Cardiac fibroblast (primary cell): ENCODE data around the gene DDX24.
A peak's percentile ranks its signal among the peaks of the same experiment; 100 is the strongest.

ENCODE experiments used
- DNase-seq, 2 donors: peaks; one replicate each; pipeline versions ENCODE4 v3.0.0 to v3.0.0-alpha.2; 2010; ENCODE audit warnings: low read depth in 2 of 2
- H3K4me3 ChIP-seq, 2 donors: replicated peaks in 1 of 2; 1 replicate in 1 of 2; 2 replicates in 1 of 2; pipeline ENCODE4 v1.5.1; 2011; ENCODE audit warnings: low read depth in 2 of 2, low read length in 2 of 2, mild to moderate bottlenecking in 2 of 2, moderate library complexity in 1 of 2
- CTCF ChIP-seq: IDR thresholded peaks from one replicate; pipeline ENCODE4 v1.5.1; 2011; ENCODE audit warnings: low read depth, mild to moderate bottlenecking, low read length, inconsistent platforms

Gene DDX24

GRCh38 chr14:94121485-94121884, 40.5 kb upstream of the DDX24 start:
- no peak for TF ChIP-seq CTCF
- no peak overlapping the region for H3K4me3 ChIP-seq
- DNase-seq, result no peak

DNA sequence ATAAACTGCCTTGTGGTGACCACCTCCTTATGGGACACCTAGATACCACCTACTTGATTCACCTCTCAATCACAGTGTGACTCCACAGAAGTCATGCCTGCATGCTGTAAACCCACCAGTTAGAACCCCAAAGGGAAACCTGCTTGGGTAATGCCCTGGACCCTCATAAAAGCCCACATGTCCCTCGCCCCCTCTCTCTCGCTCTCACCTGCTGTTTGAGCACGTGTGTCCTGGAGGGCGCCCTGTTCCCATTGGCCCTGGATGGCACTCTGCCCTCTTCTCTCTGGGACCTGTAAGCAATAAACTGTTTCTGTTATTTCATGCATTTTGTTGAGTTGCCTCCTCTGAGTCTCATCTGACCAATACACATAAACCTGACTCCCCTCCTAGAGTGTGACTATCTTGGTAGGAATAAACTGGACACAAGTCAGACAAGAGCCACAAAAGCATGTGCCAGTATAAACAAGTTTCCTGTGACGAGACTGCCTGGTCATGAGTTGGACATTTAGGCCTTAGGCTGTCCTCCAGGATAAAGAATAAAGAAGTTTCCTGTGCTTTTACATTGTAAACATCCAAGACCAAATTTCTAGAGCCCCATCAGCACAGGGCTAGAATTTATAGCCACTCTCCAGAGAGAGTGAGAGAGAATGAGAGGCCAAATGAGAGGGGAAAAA, 39.8 kb upstream of the DDX24 start:
- peak; percentile 22 to 87 for DNase-seq
- no peak for TF ChIP-seq CTCF
- no peak overlapping the region for H3K4me3 ChIP-seq

DNA sequence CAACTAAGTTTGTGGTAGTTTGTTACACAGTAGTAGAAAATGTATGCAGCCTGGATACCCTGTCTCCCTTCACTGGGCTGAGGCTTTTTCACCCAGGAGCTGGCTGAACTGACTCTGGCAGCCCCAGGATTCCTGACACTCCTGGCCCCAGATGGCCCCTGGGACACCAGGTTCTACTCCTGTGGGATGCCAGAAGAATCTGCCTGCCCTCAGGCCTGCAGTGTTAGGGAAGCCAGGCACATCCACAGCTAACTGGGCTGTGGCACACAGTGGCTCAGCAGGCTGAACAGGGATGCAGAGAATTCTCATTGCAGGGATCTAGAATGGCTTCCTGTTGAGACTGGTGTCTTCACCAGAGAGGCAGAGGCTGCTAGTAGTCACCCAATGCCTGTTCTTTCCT, 38.1 kb upstream of the DDX24 start:
- H3K4me3 ChIP-seq, result no peak overlapping the region
- no peak for DNase-seq
- no peak for TF ChIP-seq CTCF

DNA sequence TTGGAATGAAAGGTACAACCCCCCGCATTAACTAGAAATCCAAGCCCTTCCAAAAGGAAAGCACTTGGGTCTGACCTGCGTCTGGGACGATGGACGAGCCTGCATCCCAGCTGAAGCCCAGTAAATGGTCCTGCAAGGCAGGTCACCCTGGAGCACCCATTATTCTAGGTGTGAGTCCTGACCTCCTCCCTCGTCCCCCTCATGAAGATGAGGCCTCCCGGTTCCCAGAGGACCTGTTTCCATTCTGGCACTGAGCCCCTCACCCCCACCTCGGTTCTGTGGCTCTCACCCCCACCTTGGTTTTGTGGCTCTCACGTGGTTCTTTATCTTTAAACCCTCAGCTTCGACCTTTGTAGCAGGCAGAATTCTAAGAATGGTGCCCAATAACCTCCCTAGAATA, 36.9 kb upstream of the DDX24 start:
- H3K4me3 ChIP-seq, result no peak overlapping the region
- no peak for TF ChIP-seq CTCF
- no peak for DNase-seq

DNA sequence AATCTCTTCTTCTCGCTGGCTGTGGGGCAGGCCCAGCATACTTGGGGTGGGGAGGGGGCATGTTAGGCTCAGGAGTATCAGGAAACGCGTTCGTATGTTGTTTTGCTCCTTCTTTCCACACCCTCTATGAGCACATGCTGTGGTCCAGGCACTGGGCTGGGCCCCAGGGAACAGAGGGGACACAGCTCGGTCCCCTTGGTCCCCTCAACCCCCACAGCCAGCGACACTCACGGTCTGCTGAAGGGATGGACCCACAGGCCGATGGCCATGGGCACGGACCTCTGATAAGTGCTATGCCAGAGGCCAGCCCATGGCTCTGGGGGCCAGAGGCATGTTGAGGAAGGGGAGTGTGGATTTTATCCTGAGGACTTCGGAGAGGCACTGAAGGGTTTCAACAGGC, 35.7 kb upstream of the DDX24 start:
- TF ChIP-seq CTCF, result no peak
- DNase-seq, result no peak
- H3K4me3 ChIP-seq, result no peak overlapping the region

- no peak overlapping the region for H3K4me3 ChIP-seq
Observed at GRCh38 chr14:94115631-94116030, 34.6 kb upstream of the DDX24 start.

More at GRCh38 chr14:94115631-94116030, 34.6 kb upstream of the DDX24 start:
- TF ChIP-seq CTCF, result no peak
- no peak for DNase-seq
